GM23338 (cell line): ENCODE measurements around the gene ST6GALNAC1. TPM values are rescaled to one million over a fixed set of nuclear protein-coding genes. Genes with fewer than 3 reads are reported as not detected.

Experiments
- ATAC-seq: fragments of 200-7000 bp; cut with Tn5 transposase; 3 replicates; pipeline ENCODE4 v1.9.1; 2020
- DNase-seq: peaks from one replicate; pipeline ENCODE4 v3.0.0-alpha.2; 2015; ENCODE audit warnings: low spot score
- H2AFZ ChIP-seq: fragments of 200-600 bp; sonication (generic); 2 replicates; pipeline ENCODE4 v1.8.0; 2016; ENCODE audit warnings: antibody characterized with exemption, mild to moderate bottlenecking, moderate library complexity
- H3F3A ChIP-seq: fragments of 200-600 bp; sonication (generic); replicated peaks from 2 replicates; pipeline ENCODE4 v1.8.0; 2017; ENCODE audit warnings: antibody characterized with exemption, mixed run types, low read depth
- H3K27ac ChIP-seq: fragments of 200-600 bp; sonication (generic); 2 replicates; pipeline ENCODE4 v1.6.1; 2016; ENCODE audit warnings: low read depth
- H3K27me3 ChIP-seq: fragments of 200-600 bp; sonication (generic); 2 replicates; pipeline ENCODE4 v1.8.0; 2016; ENCODE audit warnings: mild to moderate bottlenecking, mixed run types, moderate library complexity; ENCODE audit not compliant: insufficient read depth
- H3K36me3 ChIP-seq: fragments of 200-600 bp; sonication (generic); 2 replicates; pipeline ENCODE4 v1.8.0; 2016; ENCODE audit warnings: mild to moderate bottlenecking; ENCODE audit not compliant: insufficient read depth
- H3K4me1 ChIP-seq: fragments of 200-600 bp; sonication (generic); 2 replicates; pipeline ENCODE4 v1.8.0; 2016; ENCODE audit warnings: mild to moderate bottlenecking, moderate library complexity; ENCODE audit not compliant: insufficient read depth
- H3K4me2 ChIP-seq: fragments of 200-600 bp; sonication (generic); 2 replicates; pipeline ENCODE4 v1.7.1; 2017; ENCODE audit warnings: mixed run types
- H3K4me3 ChIP-seq: fragments of 200-600 bp; sonication (generic); 2 replicates; pipeline ENCODE4 v1.6.1; 2016; ENCODE audit warnings: mixed run types
- H3K79me2 ChIP-seq: fragments of 200-600 bp; sonication (generic); replicated peaks from 2 replicates; pipeline ENCODE4 v1.8.0; 2017; ENCODE audit warnings: mild to moderate bottlenecking; ENCODE audit not compliant: insufficient read depth
- H3K9me2 ChIP-seq: fragments of 200-600 bp; sonication (generic); 2 replicates; pipeline ENCODE4 v1.8.0; 2017; ENCODE audit not compliant: insufficient read depth
- H4K20me1 ChIP-seq: fragments of 200-600 bp; sonication (generic); replicated peaks from 2 replicates; pipeline ENCODE4 v1.8.0; 2017; ENCODE audit warnings: mild to moderate bottlenecking; ENCODE audit not compliant: insufficient read depth
- H3K27ac Mint-ChIP-seq: 2 replicates; pipeline ENCODE4 v1.8.0; 2020; ENCODE audit warnings: inconsistent platforms, mild to moderate bottlenecking, moderate library complexity, mixed read lengths
- H3K27me3 Mint-ChIP-seq: 3 replicates; pipeline ENCODE4 v1.8.0; 2022; ENCODE audit warnings: low read depth, mild to moderate bottlenecking, moderate library complexity, mixed read lengths, inconsistent platforms; ENCODE audit not compliant: insufficient read depth, poor library complexity
- H3K36me3 Mint-ChIP-seq: 3 replicates; pipeline ENCODE4 v1.8.0; 2021; ENCODE audit warnings: low read depth, mild to moderate bottlenecking, inconsistent platforms, moderate library complexity, mixed read lengths
- H3K4me1 Mint-ChIP-seq: 3 replicates; pipeline ENCODE4 v1.8.0; 2020; ENCODE audit warnings: mild to moderate bottlenecking, inconsistent platforms, mixed read lengths
- H3K4me3 Mint-ChIP-seq: 3 replicates; pipeline ENCODE4 v1.8.0; 2021; ENCODE audit warnings: moderate library complexity, mild to moderate bottlenecking, inconsistent platforms, mixed read lengths
- H3K9me3 Mint-ChIP-seq: 3 replicates; pipeline ENCODE4 v1.8.0; 2020; ENCODE audit warnings: moderate library complexity, mild to moderate bottlenecking, inconsistent platforms, mixed read lengths
- CREB1 ChIP-seq: fragments of 250-450 bp; sonication (Bioruptor Pico); IDR thresholded peaks from 2 replicates; pipeline ENCODE4 v1.5.0; 2020; ENCODE audit warnings: low read depth, mild to moderate bottlenecking, moderate library complexity
- ETS1 ChIP-seq: IDR thresholded peaks from 2 replicates; pipeline ENCODE4 v1.6.1; 2016; ENCODE audit warnings: antibody characterized with exemption
- EZH2 ChIP-seq: fragments of 200-600 bp; sonication (generic); IDR thresholded peaks from one replicate; pipeline ENCODE4 v1.8.0; 2017; ENCODE audit warnings: antibody characterized with exemption, mild to moderate bottlenecking, low read depth; ENCODE audit not compliant: unreplicated experiment
- EZH2phosphoT487 ChIP-seq: fragments of 200-600 bp; sonication (generic); IDR thresholded peaks from one replicate; pipeline ENCODE4 v1.8.1; 2018; ENCODE audit warnings: antibody characterized with exemption; ENCODE audit not compliant: unreplicated experiment
- JUNB ChIP-seq: IDR thresholded peaks from one replicate; pipeline ENCODE4 v1.6.1; 2016; ENCODE audit warnings: antibody characterized with exemption; ENCODE audit not compliant: unreplicated experiment
- POLR2AphosphoS5 ChIP-seq: IDR thresholded peaks from 2 replicates; pipeline ENCODE4 v1.6.1; 2016; ENCODE audit warnings: antibody characterized with exemption, low read depth
- STAT1 ChIP-seq: IDR thresholded peaks from one replicate; pipeline ENCODE4 v1.6.1; 2016; ENCODE audit warnings: antibody characterized with exemption; ENCODE audit not compliant: unreplicated experiment
- ZNF114 ChIP-seq: fragments of 250-450 bp; sonication (Bioruptor Pico); IDR thresholded peaks from 2 replicates; pipeline ENCODE4 v1.5.0; 2020; ENCODE audit warnings: mild to moderate bottlenecking, moderate library complexity
- ZNF331 ChIP-seq: fragments of 250-450 bp; sonication (Bioruptor Pico); IDR thresholded peaks from 2 replicates; pipeline ENCODE4 v1.5.0; 2020; ENCODE audit warnings: low read depth, mild to moderate bottlenecking, moderate library complexity
- polyA plus RNA-seq: library from polyadenylated mRNA; unstranded; fragments of >200 nt; fragmentation: Nextera tagmentation; extraction: Ambion mirVana; gene quantifications from 2 replicates; pipeline ENCODE4 v1.2.1, GENCODE V29; 2016
- total RNA-seq: library from RNA; depleted of rRNA; stranded (reverse); fragments of >200 nt; shearing (Covaris generic); gene quantifications from 2 replicates; pipeline ENCODE4 v1.2.3, GENCODE V29; 2014
- TF ChIP-seq, protein P1 (sequence below), 2 experiments: fragments of 200-600 bp in 1 of 2; sonication (generic) in 1 of 2; conservative IDR thresholded peaks; 2 replicates each; pipeline versions ENCODE4 v1.5.1 to v1.6.1; 2016 to 2017; ENCODE audit warnings: antibody characterized with exemption in 2 of 2, low read depth in 2 of 2, mild to moderate bottlenecking in 2 of 2, moderate library complexity in 1 of 2
- TF ChIP-seq, protein P2 (sequence below): IDR thresholded peaks from one replicate; pipeline ENCODE4 v1.6.1; 2018; ENCODE audit warnings: antibody characterized with exemption; ENCODE audit not compliant: unreplicated experiment
- TF ChIP-seq, protein P3 (sequence below): fragments of 250-450 bp; sonication (Bioruptor Pico); IDR thresholded peaks from 2 replicates; pipeline ENCODE4 v1.5.0; 2020; ENCODE audit warnings: mild to moderate bottlenecking, moderate library complexity

ST6GALNAC1 gene
- total and polyA plus RNA-seq, 2 experiments from 2014 or later = not detected

- TF ChIP-seq JUNB (no peak), POLR2AphosphoS5 (no peak), STAT1 (no peak), ZNF331 (no peak), EZH2 (no peak), CREB1 (CRISPR knock-in tag) (no peak), ETS1 (no peak)
- TF ChIP-seq, protein P1, sequence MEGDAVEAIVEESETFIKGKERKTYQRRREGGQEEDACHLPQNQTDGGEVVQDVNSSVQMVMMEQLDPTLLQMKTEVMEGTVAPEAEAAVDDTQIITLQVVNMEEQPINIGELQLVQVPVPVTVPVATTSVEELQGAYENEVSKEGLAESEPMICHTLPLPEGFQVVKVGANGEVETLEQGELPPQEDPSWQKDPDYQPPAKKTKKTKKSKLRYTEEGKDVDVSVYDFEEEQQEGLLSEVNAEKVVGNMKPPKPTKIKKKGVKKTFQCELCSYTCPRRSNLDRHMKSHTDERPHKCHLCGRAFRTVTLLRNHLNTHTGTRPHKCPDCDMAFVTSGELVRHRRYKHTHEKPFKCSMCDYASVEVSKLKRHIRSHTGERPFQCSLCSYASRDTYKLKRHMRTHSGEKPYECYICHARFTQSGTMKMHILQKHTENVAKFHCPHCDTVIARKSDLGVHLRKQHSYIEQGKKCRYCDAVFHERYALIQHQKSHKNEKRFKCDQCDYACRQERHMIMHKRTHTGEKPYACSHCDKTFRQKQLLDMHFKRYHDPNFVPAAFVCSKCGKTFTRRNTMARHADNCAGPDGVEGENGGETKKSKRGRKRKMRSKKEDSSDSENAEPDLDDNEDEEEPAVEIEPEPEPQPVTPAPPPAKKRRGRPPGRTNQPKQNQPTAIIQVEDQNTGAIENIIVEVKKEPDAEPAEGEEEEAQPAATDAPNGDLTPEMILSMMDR (conservative IDR thresholded peaks at IDR 0.05; ENCODE audit: low read depth in 2 of 2) = no peak
- TF ChIP-seq, protein P2, sequence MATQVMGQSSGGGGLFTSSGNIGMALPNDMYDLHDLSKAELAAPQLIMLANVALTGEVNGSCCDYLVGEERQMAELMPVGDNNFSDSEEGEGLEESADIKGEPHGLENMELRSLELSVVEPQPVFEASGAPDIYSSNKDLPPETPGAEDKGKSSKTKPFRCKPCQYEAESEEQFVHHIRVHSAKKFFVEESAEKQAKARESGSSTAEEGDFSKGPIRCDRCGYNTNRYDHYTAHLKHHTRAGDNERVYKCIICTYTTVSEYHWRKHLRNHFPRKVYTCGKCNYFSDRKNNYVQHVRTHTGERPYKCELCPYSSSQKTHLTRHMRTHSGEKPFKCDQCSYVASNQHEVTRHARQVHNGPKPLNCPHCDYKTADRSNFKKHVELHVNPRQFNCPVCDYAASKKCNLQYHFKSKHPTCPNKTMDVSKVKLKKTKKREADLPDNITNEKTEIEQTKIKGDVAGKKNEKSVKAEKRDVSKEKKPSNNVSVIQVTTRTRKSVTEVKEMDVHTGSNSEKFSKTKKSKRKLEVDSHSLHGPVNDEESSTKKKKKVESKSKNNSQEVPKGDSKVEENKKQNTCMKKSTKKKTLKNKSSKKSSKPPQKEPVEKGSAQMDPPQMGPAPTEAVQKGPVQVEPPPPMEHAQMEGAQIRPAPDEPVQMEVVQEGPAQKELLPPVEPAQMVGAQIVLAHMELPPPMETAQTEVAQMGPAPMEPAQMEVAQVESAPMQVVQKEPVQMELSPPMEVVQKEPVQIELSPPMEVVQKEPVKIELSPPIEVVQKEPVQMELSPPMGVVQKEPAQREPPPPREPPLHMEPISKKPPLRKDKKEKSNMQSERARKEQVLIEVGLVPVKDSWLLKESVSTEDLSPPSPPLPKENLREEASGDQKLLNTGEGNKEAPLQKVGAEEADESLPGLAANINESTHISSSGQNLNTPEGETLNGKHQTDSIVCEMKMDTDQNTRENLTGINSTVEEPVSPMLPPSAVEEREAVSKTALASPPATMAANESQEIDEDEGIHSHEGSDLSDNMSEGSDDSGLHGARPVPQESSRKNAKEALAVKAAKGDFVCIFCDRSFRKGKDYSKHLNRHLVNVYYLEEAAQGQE = no peak
These were observed 3.2 kb upstream of the ST6GALNAC1 start (continued) for GRCh38 chr17:76646712-76647111.

GRCh38 chr17:76645481-76645880 is 1.9 kb upstream of the ST6GALNAC1 start:
- Mint-ChIP-seq H3K9me3 (no peaks in the 10 kb centered on the region), H3K4me1 (peaks cover 10% of the 10 kb centered on the region), H3K27ac (no peak overlapping the region), H3K27me3 (peaks cover 2% of the 10 kb centered on the region), H3K36me3 (no peaks in the 10 kb centered on the region), H3K4me3 (no peak overlapping the region)
- Histone ChIP-seq H3K4me3 (no peak overlapping the region), H3K9me2 (peaks cover 9% of the 10 kb centered on the region; the same call in 1 of the 2 replicates), H2AFZ (no peak overlapping the region), H3K4me2 (no peak overlapping the region), H4K20me1 (no peaks in the 10 kb centered on the region), H3F3A (no peaks in the 10 kb centered on the region), H3K79me2 (no peaks in the 10 kb centered on the region), H3K4me1 (peaks cover 11% of the 10 kb centered on the region), H3K27me3 (no peaks in the 10 kb centered on the region), H3K36me3 (no peaks in the 10 kb centered on the region), H3K27ac (no peak overlapping the region)
- no peak for DNase-seq
- ATAC-seq = no peak
- TF ChIP-seq ZNF114 (CRISPR knock-in tag) = no peak
- no peak for TF ChIP-seq STAT1
- TF ChIP-seq, protein P3, sequence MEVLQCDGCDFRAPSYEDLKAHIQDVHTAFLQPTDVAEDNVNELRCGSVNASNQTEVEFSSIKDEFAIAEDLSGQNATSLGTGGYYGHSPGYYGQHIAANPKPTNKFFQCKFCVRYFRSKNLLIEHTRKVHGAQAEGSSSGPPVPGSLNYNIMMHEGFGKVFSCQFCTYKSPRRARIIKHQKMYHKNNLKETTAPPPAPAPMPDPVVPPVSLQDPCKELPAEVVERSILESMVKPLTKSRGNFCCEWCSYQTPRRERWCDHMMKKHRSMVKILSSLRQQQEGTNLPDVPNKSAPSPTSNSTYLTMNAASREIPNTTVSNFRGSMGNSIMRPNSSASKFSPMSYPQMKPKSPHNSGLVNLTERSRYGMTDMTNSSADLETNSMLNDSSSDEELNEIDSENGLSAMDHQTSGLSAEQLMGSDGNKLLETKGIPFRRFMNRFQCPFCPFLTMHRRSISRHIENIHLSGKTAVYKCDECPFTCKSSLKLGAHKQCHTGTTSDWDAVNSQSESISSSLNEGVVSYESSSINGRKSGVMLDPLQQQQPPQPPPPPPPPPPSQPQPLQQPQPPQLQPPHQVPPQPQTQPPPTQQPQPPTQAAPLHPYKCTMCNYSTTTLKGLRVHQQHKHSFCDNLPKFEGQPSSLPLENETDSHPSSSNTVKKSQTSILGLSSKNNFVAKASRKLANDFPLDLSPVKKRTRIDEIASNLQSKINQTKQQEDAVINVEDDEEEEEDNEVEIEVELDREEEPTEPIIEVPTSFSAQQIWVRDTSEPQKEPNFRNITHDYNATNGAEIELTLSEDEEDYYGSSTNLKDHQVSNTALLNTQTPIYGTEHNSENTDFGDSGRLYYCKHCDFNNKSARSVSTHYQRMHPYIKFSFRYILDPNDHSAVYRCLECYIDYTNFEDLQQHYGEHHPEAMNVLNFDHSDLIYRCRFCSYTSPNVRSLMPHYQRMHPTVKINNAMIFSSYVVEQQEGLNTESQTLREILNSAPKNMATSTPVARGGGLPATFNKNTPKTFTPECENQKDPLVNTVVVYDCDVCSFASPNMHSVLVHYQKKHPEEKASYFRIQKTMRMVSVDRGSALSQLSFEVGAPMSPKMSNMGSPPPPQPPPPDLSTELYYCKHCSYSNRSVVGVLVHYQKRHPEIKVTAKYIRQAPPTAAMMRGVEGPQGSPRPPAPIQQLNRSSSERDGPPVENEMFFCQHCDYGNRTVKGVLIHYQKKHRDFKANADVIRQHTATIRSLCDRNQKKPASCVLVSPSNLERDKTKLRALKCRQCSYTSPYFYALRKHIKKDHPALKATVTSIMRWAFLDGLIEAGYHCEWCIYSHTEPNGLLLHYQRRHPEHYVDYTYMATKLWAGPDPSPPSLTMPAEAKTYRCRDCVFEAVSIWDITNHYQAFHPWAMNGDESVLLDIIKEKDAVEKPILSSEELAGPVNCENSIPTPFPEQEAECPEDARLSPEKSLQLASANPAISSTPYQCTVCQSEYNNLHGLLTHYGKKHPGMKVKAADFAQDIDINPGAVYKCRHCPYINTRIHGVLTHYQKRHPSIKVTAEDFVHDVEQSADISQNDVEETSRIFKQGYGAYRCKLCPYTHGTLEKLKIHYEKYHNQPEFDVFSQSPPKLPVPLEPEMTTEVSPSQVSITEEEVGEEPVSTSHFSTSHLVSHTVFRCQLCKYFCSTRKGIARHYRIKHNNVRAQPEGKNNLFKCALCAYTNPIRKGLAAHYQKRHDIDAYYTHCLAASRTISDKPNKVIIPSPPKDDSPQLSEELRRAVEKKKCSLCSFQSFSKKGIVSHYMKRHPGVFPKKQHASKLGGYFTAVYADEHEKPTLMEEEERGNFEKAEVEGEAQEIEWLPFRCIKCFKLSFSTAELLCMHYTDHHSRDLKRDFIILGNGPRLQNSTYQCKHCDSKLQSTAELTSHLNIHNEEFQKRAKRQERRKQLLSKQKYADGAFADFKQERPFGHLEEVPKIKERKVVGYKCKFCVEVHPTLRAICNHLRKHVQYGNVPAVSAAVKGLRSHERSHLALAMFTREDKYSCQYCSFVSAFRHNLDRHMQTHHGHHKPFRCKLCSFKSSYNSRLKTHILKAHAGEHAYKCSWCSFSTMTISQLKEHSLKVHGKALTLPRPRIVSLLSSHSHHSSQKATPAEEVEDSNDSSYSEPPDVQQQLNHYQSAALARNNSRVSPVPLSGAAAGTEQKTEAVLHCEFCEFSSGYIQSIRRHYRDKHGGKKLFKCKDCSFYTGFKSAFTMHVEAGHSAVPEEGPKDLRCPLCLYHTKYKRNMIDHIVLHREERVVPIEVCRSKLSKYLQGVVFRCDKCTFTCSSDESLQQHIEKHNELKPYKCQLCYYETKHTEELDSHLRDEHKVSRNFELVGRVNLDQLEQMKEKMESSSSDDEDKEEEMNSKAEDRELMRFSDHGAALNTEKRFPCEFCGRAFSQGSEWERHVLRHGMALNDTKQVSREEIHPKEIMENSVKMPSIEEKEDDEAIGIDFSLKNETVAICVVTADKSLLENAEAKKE (CRISPR knock-in tag) = no peak
- no peak for TF ChIP-seq EZH2
- no peak for TF ChIP-seq EZH2phosphoT487
- TF ChIP-seq ETS1 = no peak
- TF ChIP-seq ZNF331 = no peak
